ENCODE data around the gene RDH14. TPM values are rescaled to one million over a fixed set of nuclear protein-coding genes. Genes with fewer than 3 reads are reported as not detected.

RDH14 gene
- polyA plus RNA-seq, 1 donor (not counting 4 experiments of a cell fraction or from before 2014, with no cell fraction given): 29.6 TPM

- Histone ChIP-seq H3K27ac (ENCODE audit: control insufficient read depth, insufficient read depth, low read length) (no peak overlapping the region), H2AFZ (ENCODE audit: control insufficient read depth, low read length) (no peak overlapping the region), H4K20me1 (ENCODE audit: control insufficient read depth, extremely low read depth, insufficient read depth, low read length) (no peaks in the 10 kb centered on the region), H3K9ac (ENCODE audit: control insufficient read depth, extremely low read depth, insufficient read depth, low read length) (no peak overlapping the region), H3K27me3 (ENCODE audit: control insufficient read depth, extremely low read depth, insufficient read depth, low read length) (no peaks in the 10 kb centered on the region), H3K4me3 (ENCODE audit: control insufficient read depth in 2 of 3, extremely low read depth in 1 of 3, insufficient read depth in 2 of 3, low read depth in 1 of 3, low read length in 3 of 3) (no peak overlapping the region), H3K9me1 (ENCODE audit: control insufficient read depth, extremely low read depth, insufficient read depth, low read length) (no peaks in the 10 kb centered on the region), H3K4me2 (ENCODE audit: control insufficient read depth, extremely low read depth, insufficient read depth, low read depth, low read length) (no peak overlapping the region), H3K79me2 (ENCODE audit: control insufficient read depth, insufficient read depth, low read length) (no peaks in the 10 kb centered on the region), H3K9me3 (ENCODE audit: control insufficient read depth, low read depth, low read length) (no peaks in the 10 kb centered on the region), H3K36me3 (ENCODE audit: control insufficient read depth in 2 of 2, extremely low read depth in 1 of 2, insufficient read depth in 2 of 2, low read length in 2 of 2) (no peaks in the 10 kb centered on the region), H3K4me1 (ENCODE audit: control insufficient read depth, extremely low read depth, insufficient read depth, low read length) (no peaks in the 10 kb centered on the region)
- TF ChIP-seq EZH2 (IDR thresholded peaks at IDR 0.05; ENCODE audit: low read length): no peak
- TF ChIP-seq, protein P1, sequence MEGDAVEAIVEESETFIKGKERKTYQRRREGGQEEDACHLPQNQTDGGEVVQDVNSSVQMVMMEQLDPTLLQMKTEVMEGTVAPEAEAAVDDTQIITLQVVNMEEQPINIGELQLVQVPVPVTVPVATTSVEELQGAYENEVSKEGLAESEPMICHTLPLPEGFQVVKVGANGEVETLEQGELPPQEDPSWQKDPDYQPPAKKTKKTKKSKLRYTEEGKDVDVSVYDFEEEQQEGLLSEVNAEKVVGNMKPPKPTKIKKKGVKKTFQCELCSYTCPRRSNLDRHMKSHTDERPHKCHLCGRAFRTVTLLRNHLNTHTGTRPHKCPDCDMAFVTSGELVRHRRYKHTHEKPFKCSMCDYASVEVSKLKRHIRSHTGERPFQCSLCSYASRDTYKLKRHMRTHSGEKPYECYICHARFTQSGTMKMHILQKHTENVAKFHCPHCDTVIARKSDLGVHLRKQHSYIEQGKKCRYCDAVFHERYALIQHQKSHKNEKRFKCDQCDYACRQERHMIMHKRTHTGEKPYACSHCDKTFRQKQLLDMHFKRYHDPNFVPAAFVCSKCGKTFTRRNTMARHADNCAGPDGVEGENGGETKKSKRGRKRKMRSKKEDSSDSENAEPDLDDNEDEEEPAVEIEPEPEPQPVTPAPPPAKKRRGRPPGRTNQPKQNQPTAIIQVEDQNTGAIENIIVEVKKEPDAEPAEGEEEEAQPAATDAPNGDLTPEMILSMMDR (optimal IDR thresholded peaks at IDR 0.05 in 1 of 3, IDR thresholded peaks at IDR 0.05 in 1 of 3, conservative IDR thresholded peaks at IDR 0.05 in 1 of 3; ENCODE audit: extremely low read depth in 1 of 3, insufficient read depth in 2 of 3, low read length in 3 of 3): no peak
- no peak for FAIRE-seq
- no peak for DNase-seq (ENCODE audit: low read depth, low spot score)
- dilution Hi-C loops (cut with MboI; ENCODE audit: extremely low pct_ligation_motif_present, low sequenced_read_pairs): no loop called here
Measured at GRCh38 chr2:18548621-18549020, 11.8 kb downstream of the RDH14 start.

GRCh38 chr2:18546567-18546966, 13.9 kb downstream of the RDH14 start:
- H3K4me2 ChIP-seq (ENCODE audit: control insufficient read depth, extremely low read depth, insufficient read depth, low read depth, low read length): no peak overlapping the region
- no peaks in the 10 kb centered on the region for H3K4me1 ChIP-seq (ENCODE audit: control insufficient read depth, extremely low read depth, insufficient read depth, low read length)
- FAIRE-seq: no peak
- H2AFZ ChIP-seq (ENCODE audit: control insufficient read depth, low read length): no peak overlapping the region
- dilution Hi-C loops (cut with MboI; ENCODE audit: extremely low pct_ligation_motif_present, low sequenced_read_pairs): no loop called here
- DNase-seq (ENCODE audit: low read depth, low spot score): no peak
- no peak overlapping the region for H3K27ac ChIP-seq (ENCODE audit: control insufficient read depth, insufficient read depth, low read length)
- no peaks in the 10 kb centered on the region for H4K20me1 ChIP-seq (ENCODE audit: control insufficient read depth, extremely low read depth, insufficient read depth, low read length)
- no peaks in the 10 kb centered on the region for H3K27me3 ChIP-seq (ENCODE audit: control insufficient read depth, extremely low read depth, insufficient read depth, low read length)
- no peaks in the 10 kb centered on the region for H3K9me1 ChIP-seq (ENCODE audit: control insufficient read depth, extremely low read depth, insufficient read depth, low read length)
- no peaks in the 10 kb centered on the region for H3K36me3 ChIP-seq (ENCODE audit: control insufficient read depth in 2 of 2, extremely low read depth in 1 of 2, insufficient read depth in 2 of 2, low read length in 2 of 2)
- H3K9ac ChIP-seq (ENCODE audit: control insufficient read depth, extremely low read depth, insufficient read depth, low read length): no peak overlapping the region
- H3K4me3 ChIP-seq (ENCODE audit: control insufficient read depth in 2 of 3, extremely low read depth in 1 of 3, insufficient read depth in 2 of 3, low read depth in 1 of 3, low read length in 3 of 3): no peak overlapping the region
- no peaks in the 10 kb centered on the region for H3K79me2 ChIP-seq (ENCODE audit: control insufficient read depth, insufficient read depth, low read length)
- TF ChIP-seq, protein P1 (optimal IDR thresholded peaks at IDR 0.05 in 1 of 3, IDR thresholded peaks at IDR 0.05 in 1 of 3, conservative IDR thresholded peaks at IDR 0.05 in 1 of 3; ENCODE audit: extremely low read depth in 1 of 3, insufficient read depth in 2 of 3, low read length in 3 of 3): no peak
- TF ChIP-seq EZH2 (IDR thresholded peaks at IDR 0.05; ENCODE audit: low read length): no peak
- H3K9me3 ChIP-seq (ENCODE audit: control insufficient read depth, low read depth, low read length): no peaks in the 10 kb centered on the region
